ENCODE results near the gene CNTNAP2. TPM values are rescaled to one million over a fixed set of nuclear protein-coding genes. Genes with fewer than 3 reads are reported as not detected.

The CNTNAP2 gene
- total and polyA plus RNA-seq, 7 donors = 0.60 to 2.4 (median 1.7) TPM

- 52 to 80% methylated on average over 1 of the region's 1 CpG for WGBS, 2 donors
Observed at GRCh38 chr7:147452816-147453215, 1336.2 kb downstream of the CNTNAP2 start.

DNA sequence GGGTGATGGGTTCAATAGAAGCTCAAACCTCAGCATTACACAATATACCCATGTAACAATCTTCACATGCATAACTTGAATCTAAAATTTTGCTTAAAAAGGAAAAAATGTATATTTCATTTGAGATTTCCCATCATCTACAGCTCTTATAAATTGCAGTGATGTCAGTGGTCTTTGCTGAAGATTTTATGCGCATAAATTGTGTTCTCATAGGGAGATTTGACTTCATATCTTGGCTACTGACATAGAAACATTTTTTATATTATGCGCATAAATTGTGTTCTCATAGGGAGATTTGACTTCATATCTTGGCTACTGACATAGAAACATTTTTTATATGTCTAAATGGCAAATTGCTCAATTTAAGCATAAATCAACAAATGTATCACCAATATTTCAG, 1348.6 kb downstream of the CNTNAP2 start:
- H3K36me3 ChIP-seq = no peaks in the 10 kb centered on the region
- H3K27ac ChIP-seq = no peak overlapping the region
- H3K4me3 ChIP-seq = no peak overlapping the region
- 97 to 98% methylated on average over 2 of the region's 2 CpGs for WGBS, 2 donors
- TF ChIP-seq POLR2A (IDR thresholded peaks at IDR 0.05) (no peak), EP300 (IDR thresholded peaks at IDR 0.05) (no peak), POLR2AphosphoS5 (IDR thresholded peaks at IDR 0.05) (no peak)
- TF ChIP-seq, protein P1, sequence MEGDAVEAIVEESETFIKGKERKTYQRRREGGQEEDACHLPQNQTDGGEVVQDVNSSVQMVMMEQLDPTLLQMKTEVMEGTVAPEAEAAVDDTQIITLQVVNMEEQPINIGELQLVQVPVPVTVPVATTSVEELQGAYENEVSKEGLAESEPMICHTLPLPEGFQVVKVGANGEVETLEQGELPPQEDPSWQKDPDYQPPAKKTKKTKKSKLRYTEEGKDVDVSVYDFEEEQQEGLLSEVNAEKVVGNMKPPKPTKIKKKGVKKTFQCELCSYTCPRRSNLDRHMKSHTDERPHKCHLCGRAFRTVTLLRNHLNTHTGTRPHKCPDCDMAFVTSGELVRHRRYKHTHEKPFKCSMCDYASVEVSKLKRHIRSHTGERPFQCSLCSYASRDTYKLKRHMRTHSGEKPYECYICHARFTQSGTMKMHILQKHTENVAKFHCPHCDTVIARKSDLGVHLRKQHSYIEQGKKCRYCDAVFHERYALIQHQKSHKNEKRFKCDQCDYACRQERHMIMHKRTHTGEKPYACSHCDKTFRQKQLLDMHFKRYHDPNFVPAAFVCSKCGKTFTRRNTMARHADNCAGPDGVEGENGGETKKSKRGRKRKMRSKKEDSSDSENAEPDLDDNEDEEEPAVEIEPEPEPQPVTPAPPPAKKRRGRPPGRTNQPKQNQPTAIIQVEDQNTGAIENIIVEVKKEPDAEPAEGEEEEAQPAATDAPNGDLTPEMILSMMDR (IDR thresholded peaks at IDR 0.05) = no peak
- no peaks in the 10 kb centered on the region for H3K27me3 ChIP-seq
- no peak for DNase-seq
- intact Hi-C loops (cut with DNase I) = no loop called here
- no peaks in the 10 kb centered on the region for H3K4me1 ChIP-seq
- no peaks in the 10 kb centered on the region for H3K9me3 ChIP-seq

More at GRCh38 chr7:147452816-147453215, 1336.2 kb downstream of the CNTNAP2 start:
- no peaks in the 10 kb centered on the region for H3K27me3 ChIP-seq
- DNase-seq = no peak
- no peak overlapping the region for H3K4me3 ChIP-seq
- peaks cover 0 to 2% (median 0%) of the 10 kb centered on the region in 4 donors for H3K9me3 ChIP-seq
- intact Hi-C loops (cut with DNase I) = no loop called here
- no peaks in the 10 kb centered on the region for H3K4me1 ChIP-seq
- H3K36me3 ChIP-seq = no peaks in the 10 kb centered on the region
- TF ChIP-seq POLR2AphosphoS5 (IDR thresholded peaks at IDR 0.05) (no peak), POLR2A (IDR thresholded peaks at IDR 0.05) (no peak), EP300 (IDR thresholded peaks at IDR 0.05) (no peak)
- TF ChIP-seq, protein P1 (IDR thresholded peaks at IDR 0.05) = no peak
- no peak overlapping the region for H3K27ac ChIP-seq

DNA sequence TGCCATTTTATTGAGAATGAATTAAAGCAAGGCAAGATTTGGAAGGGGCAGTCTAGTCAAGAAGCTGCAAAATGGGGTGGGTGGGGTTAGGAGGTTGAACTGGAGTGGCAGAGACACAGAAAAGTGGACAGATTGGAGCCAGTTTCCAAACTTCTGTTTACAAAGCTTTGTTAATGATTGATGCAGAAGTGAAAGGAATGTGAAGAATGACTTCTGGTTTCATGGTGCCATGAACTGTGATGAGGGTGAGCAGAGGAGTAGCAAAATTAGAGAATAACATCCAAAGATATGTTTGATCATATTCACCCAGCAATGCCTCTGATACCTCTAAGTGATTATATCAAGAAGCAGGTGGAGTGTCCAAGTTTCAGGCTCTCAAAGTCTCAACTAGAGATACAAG, 1356.0 kb downstream of the CNTNAP2 start:
- H3K27ac ChIP-seq = no peak overlapping the region
- intact Hi-C loops (cut with DNase I) = no loop called here
- H3K27me3 ChIP-seq = no peaks in the 10 kb centered on the region
- H3K9me3 ChIP-seq = no peaks in the 10 kb centered on the region
- TF ChIP-seq, protein P1 (IDR thresholded peaks at IDR 0.05) = no peak
- no peak for TF ChIP-seq EP300 (IDR thresholded peaks at IDR 0.05)
- TF ChIP-seq POLR2A (IDR thresholded peaks at IDR 0.05) = no peak
- TF ChIP-seq POLR2AphosphoS5 (IDR thresholded peaks at IDR 0.05) = no peak
- no peak for DNase-seq
- H3K4me3 ChIP-seq = no peak overlapping the region
- no peaks in the 10 kb centered on the region for H3K36me3 ChIP-seq
- no peaks in the 10 kb centered on the region for H3K4me1 ChIP-seq

DNA sequence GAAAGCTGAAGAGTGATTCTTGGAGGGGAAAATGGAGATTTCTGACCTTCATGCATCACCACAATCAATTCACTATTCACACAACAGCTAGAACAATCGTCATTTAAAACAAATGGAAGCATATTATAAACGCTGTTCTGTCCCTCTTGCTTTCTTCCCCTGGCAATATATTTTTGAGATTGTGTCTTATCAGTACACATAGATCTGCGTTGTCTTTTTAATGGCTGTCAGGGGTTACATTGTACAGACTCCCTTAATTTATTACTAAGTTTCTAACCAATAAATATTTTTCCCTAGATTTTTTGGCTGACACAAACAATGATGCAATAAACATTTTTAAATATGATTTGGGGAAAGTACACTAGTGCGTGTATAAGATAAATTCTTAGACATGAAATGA, 1358.3 kb downstream of the CNTNAP2 start:
- TF ChIP-seq EP300 (IDR thresholded peaks at IDR 0.05) (no peak), POLR2A (IDR thresholded peaks at IDR 0.05) (no peak), POLR2AphosphoS5 (IDR thresholded peaks at IDR 0.05) (no peak)
- TF ChIP-seq, protein P1 (IDR thresholded peaks at IDR 0.05) = no peak
- DNase-seq = no peak
- WGBS, 2 donors = 35 to 43% methylated on average over 4 of the region's 4 CpGs
- no peak overlapping the region for H3K4me3 ChIP-seq
- intact Hi-C loops (cut with DNase I) = no loop called here
- H3K9me3 ChIP-seq = no peaks in the 10 kb centered on the region
- no peaks in the 10 kb centered on the region for H3K27me3 ChIP-seq
- H3K27ac ChIP-seq = no peak overlapping the region
- no peaks in the 10 kb centered on the region for H3K36me3 ChIP-seq
- no peaks in the 10 kb centered on the region for H3K4me1 ChIP-seq

DNA sequence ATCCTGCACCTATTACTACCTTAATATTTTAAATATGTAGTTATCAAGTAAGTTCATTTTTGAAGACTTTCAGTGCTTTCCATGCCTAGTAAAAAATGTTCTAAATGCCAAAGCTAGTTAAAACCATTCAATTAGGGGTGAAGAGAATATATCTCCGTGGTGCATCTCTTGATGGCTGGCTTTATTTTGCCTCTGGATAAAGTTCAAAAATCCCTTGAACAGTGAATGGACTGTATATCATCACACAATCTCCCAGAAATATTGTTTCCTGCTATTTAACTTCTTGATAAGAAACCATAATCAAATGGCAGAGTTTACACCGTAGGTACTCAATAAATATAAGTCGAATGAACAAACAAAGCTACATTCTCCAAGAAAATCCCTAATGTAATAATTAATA, 1360.9 kb downstream of the CNTNAP2 start:
- H3K36me3 ChIP-seq = no peaks in the 10 kb centered on the region
- no peak for TF ChIP-seq POLR2A (IDR thresholded peaks at IDR 0.05)
- TF ChIP-seq POLR2AphosphoS5 (IDR thresholded peaks at IDR 0.05) = no peak
- no peak for TF ChIP-seq EP300 (IDR thresholded peaks at IDR 0.05)
- TF ChIP-seq, protein P1 (IDR thresholded peaks at IDR 0.05) = no peak
- no peak overlapping the region for H3K27ac ChIP-seq
- WGBS, 2 donors = 70 to 87% methylated on average over 3 of the region's 3 CpGs
- intact Hi-C loops (cut with DNase I) = no loop called here
- no peaks in the 10 kb centered on the region for H3K9me3 ChIP-seq
- no peak for DNase-seq
- no peaks in the 10 kb centered on the region for H3K27me3 ChIP-seq
- no peak overlapping the region for H3K4me3 ChIP-seq
- no peaks in the 10 kb centered on the region for H3K4me1 ChIP-seq
